SW480 (cell line): ENCODE data around the gene BCL2.
"Not testable (repeated sequence)": the region's sequence is repeated elsewhere in the genome, so short reads cannot be mapped to it uniquely, and the experiment has no call there.

Source experiments
- DNase-seq: peaks from one replicate; pipeline ENCODE4 v3.0.0-alpha.2; 2016; ENCODE audit warnings: low spot score

Gene BCL2

GRCh38 chr18:63319383-63320122 lies at the start of gene BCL2:
TSS of gene BCL2 (minus strand) at chr18:63319769.
- no peak for DNase-seq

GRCh38 chr18:63368611-63369010 lies 49.0 kb upstream of the BCL2 start:
- DNase-seq = no peak

GRCh38 chr18:63367053-63367953 lies 47.7 kb upstream of the BCL2 start, which contains the start of gene KDSR:
TSS of gene KDSR (minus strand) at chr18:63367206. CDS start at chr18:63367118, 88 bp downstream.
- DNase-seq = peak; percentile 92

- peak; percentile 75 for DNase-seq
These were observed 46.9 kb upstream of the BCL2 start for GRCh38 chr18:63366213-63367052.

- DNase-seq = no peak
These were observed 46.3 kb upstream of the BCL2 start for GRCh38 chr18:63365876-63366212.

- DNase-seq = no peak
These were observed 44.4 kb upstream of the BCL2 start for GRCh38 chr18:63363951-63364350.

GRCh38 chr18:63363420-63363819 lies 43.9 kb upstream of the BCL2 start:
- not testable (repeated sequence) for DNase-seq

- DNase-seq = no peak
These were observed 36.8 kb upstream of the BCL2 start for GRCh38 chr18:63356272-63356896.

GRCh38 chr18:63350230-63350629 lies 30.7 kb upstream of the BCL2 start:
- DNase-seq = no peak

- DNase-seq = no peak
These were observed 29.1 kb upstream of the BCL2 start for GRCh38 chr18:63348508-63349136.

- no peak for DNase-seq
These were observed 27.1 kb upstream of the BCL2 start for GRCh38 chr18:63346480-63347183.

- no peak for DNase-seq
These were observed 26.5 kb upstream of the BCL2 start for GRCh38 chr18:63346031-63346430.

- no peak for DNase-seq
These were observed 25.3 kb upstream of the BCL2 start for GRCh38 chr18:63344918-63345317.

- no peak for DNase-seq
These were observed 24.7 kb upstream of the BCL2 start for GRCh38 chr18:63344263-63344662.

GRCh38 chr18:63342206-63342605 lies 22.6 kb upstream of the BCL2 start:
- DNase-seq = no peak

- no peak for DNase-seq
These were observed 20.4 kb upstream of the BCL2 start for GRCh38 chr18:63339920-63340484.

- peak; percentile 44 for DNase-seq
These were observed 17.0 kb upstream of the BCL2 start for GRCh38 chr18:63336366-63337099.

GRCh38 chr18:63331105-63331504 lies 11.5 kb upstream of the BCL2 start:
- no peak for DNase-seq

GRCh38 chr18:63329431-63330145 lies 10.0 kb upstream of the BCL2 start:
- no peak for DNase-seq
